WTC11 (cell line): ENCODE measurements around the gene DUS1L.

Source experiments
- FOXK1 ChIP-seq: sonication (generic); formaldehyde crosslinking; IDR thresholded peaks from 2 replicates; pipeline ENCODE4 v1.8.0; 2022; ENCODE audit warnings: mild to moderate bottlenecking, moderate library complexity, missing genetic modification reagents
- ZNF121 ChIP-seq: sonication (generic); formaldehyde crosslinking; IDR thresholded peaks from 2 replicates; pipeline ENCODE4 v1.8.0; 2023; ENCODE audit warnings: missing genetic modification reagents
- ZNF232 ChIP-seq: sonication (generic); formaldehyde crosslinking; IDR thresholded peaks from 2 replicates; pipeline ENCODE4 v1.8.0; 2022; ENCODE audit warnings: mild to moderate bottlenecking, missing genetic modification reagents
- TF ChIP-seq, protein P1 (sequence below): sonication (generic); formaldehyde crosslinking; IDR thresholded peaks from 2 replicates; pipeline ENCODE4 v1.8.0; 2022; ENCODE audit warnings: mild to moderate bottlenecking, missing genetic modification reagents
- TF ChIP-seq, protein P2 (sequence below): fragments of 250-450 bp; sonication (Bioruptor Pico); IDR thresholded peaks from 2 replicates; pipeline ENCODE4 v1.9.0; 2021; ENCODE audit warnings: moderate library complexity, mild to moderate bottlenecking, inconsistent platforms, borderline replicate concordance

DNA sequence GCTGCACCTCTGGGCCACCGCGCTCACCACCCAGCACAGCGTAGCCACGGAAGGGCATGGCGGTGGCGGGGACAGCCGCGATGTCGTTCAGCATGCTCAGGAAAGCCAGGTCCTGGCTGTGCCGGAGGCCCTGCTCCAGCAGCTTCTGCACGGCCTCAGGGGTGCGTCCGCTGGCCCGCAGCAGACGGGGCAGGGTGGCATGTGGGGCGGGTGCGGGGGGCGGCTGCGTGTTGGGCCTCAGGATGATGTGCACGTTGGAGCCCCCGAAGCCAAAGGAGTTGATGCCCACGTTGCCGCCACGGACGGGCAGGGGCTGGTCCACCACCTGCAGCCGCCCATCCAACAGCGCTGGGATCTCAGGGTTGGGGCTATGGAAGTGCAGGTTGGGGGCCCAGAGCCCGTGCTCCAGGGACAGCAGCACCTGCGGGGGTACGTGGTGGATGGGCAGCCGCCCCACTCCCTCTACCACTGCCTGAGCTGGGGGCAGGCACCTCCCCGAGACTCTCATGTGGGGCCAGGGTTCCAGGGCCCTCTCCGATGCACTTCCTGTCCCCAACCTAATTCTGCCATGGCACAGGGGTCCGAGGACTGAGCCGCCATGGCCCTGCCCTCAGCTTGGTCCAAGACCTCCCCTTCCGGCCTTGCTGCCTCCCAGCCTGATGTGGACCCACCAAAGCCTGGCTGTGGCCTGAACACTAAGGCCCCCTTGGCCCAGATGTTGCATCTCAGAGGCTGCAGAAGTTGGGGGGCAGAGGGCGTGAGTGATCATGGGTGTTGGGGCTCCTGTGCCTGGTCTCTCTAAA is 25.9 kb upstream of the DUS1L start:
- TF ChIP-seq ZNF232 (CRISPR knock-in tag) (no peak), ZNF121 (CRISPR knock-in tag) (no peak), FOXK1 (CRISPR knock-in tag) (no peak)
- TF ChIP-seq, protein P1, sequence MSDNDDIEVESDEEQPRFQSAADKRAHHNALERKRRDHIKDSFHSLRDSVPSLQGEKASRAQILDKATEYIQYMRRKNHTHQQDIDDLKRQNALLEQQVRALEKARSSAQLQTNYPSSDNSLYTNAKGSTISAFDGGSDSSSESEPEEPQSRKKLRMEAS (CRISPR knock-in tag): no peak
- TF ChIP-seq, protein P2, sequence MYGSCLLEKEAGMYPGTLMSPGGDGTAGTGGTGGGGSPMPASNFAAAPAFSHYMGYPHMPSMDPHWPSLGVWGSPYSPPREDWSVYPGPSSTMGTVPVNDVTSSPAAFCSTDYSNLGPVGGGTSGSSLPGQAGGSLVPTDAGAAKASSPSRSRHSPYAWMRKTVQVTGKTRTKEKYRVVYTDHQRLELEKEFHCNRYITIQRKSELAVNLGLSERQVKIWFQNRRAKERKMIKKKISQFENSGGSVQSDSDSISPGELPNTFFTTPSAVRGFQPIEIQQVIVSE (CRISPR knock-in tag): no peak
